GM12878 (cell line): ENCODE data around the gene TRPV5. TPM values are rescaled to one million over a fixed set of nuclear protein-coding genes. Genes with fewer than 3 reads are reported as not detected.

Experiments used
- ETV6 ChIP-seq, 2 experiments: fragments of 450-650 bp in 1 of 2; IDR thresholded peaks in 1 of 2; conservative IDR thresholded peaks in 1 of 2; 2 replicates each; pipeline ENCODE4 v1.6.1; 2014; ENCODE audit warnings: antibody characterized with exemption in 1 of 2, borderline replicate concordance in 1 of 2, low read depth in 1 of 2, mild to moderate bottlenecking in 1 of 2, moderate library complexity in 1 of 2
- HCFC1 ChIP-seq: fragments of 150-350 bp; IDR thresholded peaks from 2 replicates; pipeline ENCODE4 v1.6.1; 2014; ENCODE audit warnings: low read length
- JUNB ChIP-seq: IDR thresholded peaks from 2 replicates; pipeline ENCODE4 v1.6.1; 2016; ENCODE audit warnings: antibody characterized with exemption, mild to moderate bottlenecking
- MYB ChIP-seq: fragments of 150-350 bp; IDR thresholded peaks from 2 replicates; pipeline ENCODE4 v1.6.1; 2014; ENCODE audit warnings: mild to moderate bottlenecking, low read depth, low read length, borderline replicate concordance
- NRF1 ChIP-seq: conservative IDR thresholded peaks from 2 replicates; pipeline ENCODE4 v1.6.1; 2011; ENCODE audit warnings: mild to moderate bottlenecking, low read depth, low read length, improper control_type of control experiment
- RAD21 ChIP-seq: IDR thresholded peaks from 2 replicates; pipeline ENCODE4 v1.6.1; 2011; ENCODE audit warnings: mild to moderate bottlenecking, low read depth, low read length, moderate library complexity; ENCODE audit not compliant: insufficient read depth
- RCOR1 ChIP-seq: conservative IDR thresholded peaks from 2 replicates; pipeline ENCODE4 v1.6.1; 2012; ENCODE audit warnings: low read depth, low read length, improper control_type of control experiment
- REST ChIP-seq: IDR thresholded peaks from 2 replicates; pipeline ENCODE4 v1.6.1; 2012; ENCODE audit warnings: mild to moderate bottlenecking, low read depth, low read length
- RUNX3 ChIP-seq: IDR thresholded peaks from 2 replicates; pipeline ENCODE4 v1.6.1; 2012; ENCODE audit warnings: low read length, inconsistent platforms
- SIN3A ChIP-seq: IDR thresholded peaks from 2 replicates; pipeline ENCODE4 v1.6.1; 2012; ENCODE audit warnings: low read depth, low read length, improper control_type of control experiment
- SMAD1 ChIP-seq: fragments of 450-650 bp; IDR thresholded peaks from 2 replicates; pipeline ENCODE4 v1.6.1; 2018; ENCODE audit warnings: mild to moderate bottlenecking, low read depth; ENCODE audit not compliant: partially characterized antibody
- STAT3 ChIP-seq: IDR thresholded peaks from 2 replicates; pipeline ENCODE4 v1.6.1; 2011; ENCODE audit warnings: low read depth, low read length, improper control_type of control experiment
- WRNIP1 ChIP-seq: IDR thresholded peaks from 2 replicates; pipeline ENCODE4 v1.6.1; 2011; ENCODE audit warnings: low read depth, low read length, improper control_type of control experiment, borderline replicate concordance
- ZBTB33 ChIP-seq: fragments of 450-650 bp; IDR thresholded peaks from 2 replicates; pipeline ENCODE4 v1.6.1; 2017; ENCODE audit warnings: mild to moderate bottlenecking
- ZBTB40 ChIP-seq: fragments of 450-650 bp; IDR thresholded peaks from 2 replicates; pipeline ENCODE4 v1.6.1; 2016; ENCODE audit warnings: mild to moderate bottlenecking, moderate library complexity, borderline replicate concordance
- polyA plus RNA-seq, 11 experiments: library from polyadenylated mRNA; depleted of rRNA in 4 of 11; unstranded in 6 of 11; stranded (reverse) in 5 of 11; fragments of >200 nt; fragmentation: Nextera tagmentation in 4 of 11; fragmentation: Illumina TruSeq in 1 of 11; extraction: Ambion mirVana in 4 of 11; extraction: Trizol in 1 of 11; gene quantifications; 1 replicate in 1 of 11; 2 replicates in 10 of 11; pipeline versions ENCODE4 v1.2.1 to v1.2.3, GENCODE V29; 2011 to 2016; ENCODE audit warnings: inconsistent platforms in 2 of 11, missing spikeins in 2 of 11, low read depth in 1 of 11
- total RNA-seq, 4 experiments: library from RNA; depleted of rRNA in 3 of 4; stranded (reverse); fragments of >200 nt in 3 of 4; fragmentation: Illumina TruSeq in 1 of 4; extraction: Trizol in 1 of 4; gene quantifications; 2 replicates each; pipeline versions ENCODE4 v1.2.1 to v1.2.3, GENCODE V29; 2013 to 2021

Gene TRPV5
- total and polyA plus RNA-seq, 10 of the 15 experiments (the other 5 are each of a cell fraction or from before 2014, with no cell fraction given): not detected

GRCh38 chr7:142964502-142965246 is 31.1 kb upstream of the TRPV5 start (continued):
- TF ChIP-seq ZBTB40 (no peak), RUNX3 (no peak), NRF1 (no peak), SIN3A (no peak), SMAD1 (no peak), WRNIP1 (no peak), JUNB (no peak), MYB (no peak), ETV6 (conservative IDR thresholded peaks at IDR 0.05 in 1 of 2, IDR thresholded peaks at IDR 0.05 in 1 of 2; ENCODE audit: borderline replicate concordance in 1 of 2, low read depth in 1 of 2) (no peak), RAD21 (no peak), STAT3 (no peak), HCFC1 (no peak), RCOR1 (no peak), ZBTB33 (no peak), REST (no peak)
- TF ChIP-seq, all 136 proteins: peak for 0
